ENCODE results near the gene SCEL.

DNA sequence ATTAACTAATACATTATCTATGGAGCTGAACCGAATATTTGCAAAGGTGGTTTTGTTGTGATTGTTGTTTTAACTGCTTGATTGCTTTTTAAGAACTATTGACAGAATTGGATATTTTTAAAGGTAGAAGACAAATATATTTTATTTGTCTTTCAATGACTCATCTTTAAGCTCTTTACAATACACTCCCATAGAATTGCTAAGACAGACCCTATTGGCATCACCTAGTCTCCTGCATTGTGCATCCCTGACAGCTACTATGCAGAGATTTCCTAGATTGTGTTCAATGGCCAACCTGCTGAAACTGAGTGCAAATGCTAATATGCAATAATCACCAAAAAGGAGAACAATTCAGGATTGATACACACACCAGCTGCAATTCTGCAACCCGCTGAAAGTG, 19.7 kb upstream of the SCEL start:
- TF ChIP-seq, protein P1, sequence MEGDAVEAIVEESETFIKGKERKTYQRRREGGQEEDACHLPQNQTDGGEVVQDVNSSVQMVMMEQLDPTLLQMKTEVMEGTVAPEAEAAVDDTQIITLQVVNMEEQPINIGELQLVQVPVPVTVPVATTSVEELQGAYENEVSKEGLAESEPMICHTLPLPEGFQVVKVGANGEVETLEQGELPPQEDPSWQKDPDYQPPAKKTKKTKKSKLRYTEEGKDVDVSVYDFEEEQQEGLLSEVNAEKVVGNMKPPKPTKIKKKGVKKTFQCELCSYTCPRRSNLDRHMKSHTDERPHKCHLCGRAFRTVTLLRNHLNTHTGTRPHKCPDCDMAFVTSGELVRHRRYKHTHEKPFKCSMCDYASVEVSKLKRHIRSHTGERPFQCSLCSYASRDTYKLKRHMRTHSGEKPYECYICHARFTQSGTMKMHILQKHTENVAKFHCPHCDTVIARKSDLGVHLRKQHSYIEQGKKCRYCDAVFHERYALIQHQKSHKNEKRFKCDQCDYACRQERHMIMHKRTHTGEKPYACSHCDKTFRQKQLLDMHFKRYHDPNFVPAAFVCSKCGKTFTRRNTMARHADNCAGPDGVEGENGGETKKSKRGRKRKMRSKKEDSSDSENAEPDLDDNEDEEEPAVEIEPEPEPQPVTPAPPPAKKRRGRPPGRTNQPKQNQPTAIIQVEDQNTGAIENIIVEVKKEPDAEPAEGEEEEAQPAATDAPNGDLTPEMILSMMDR (conservative IDR thresholded peaks at IDR 0.05): no peak
- TF ChIP-seq ZFX (IDR thresholded peaks at IDR 0.05): no peak
